Fibroblast of lung (primary cell): ENCODE results near the gene METTL15. TPM values are rescaled to one million over a fixed set of nuclear protein-coding genes. Genes with fewer than 3 reads are reported as not detected.

Source experiments
- DNase-seq, 2 donors: peaks; one replicate each; pipeline versions ENCODE4 v3.0.0 to v3.0.0-alpha.2; 2010; ENCODE audit warnings: low read depth in 2 of 2
- H2AFZ ChIP-seq: 2 replicates; pipeline ENCODE4 v1.5.1; 2012; ENCODE audit warnings: low read length, control low read depth, inconsistent platforms
- H3K27ac ChIP-seq: 2 replicates; pipeline ENCODE4 v1.5.1; 2011; ENCODE audit warnings: low read length, control low read depth; ENCODE audit not compliant: insufficient read depth
- H3K27me3 ChIP-seq: 2 replicates; pipeline ENCODE4 v1.5.1; 2011; ENCODE audit warnings: mild to moderate bottlenecking, low read length; ENCODE audit not compliant: control insufficient read depth, insufficient read depth
- H3K36me3 ChIP-seq: 2 replicates; pipeline ENCODE4 v1.5.1; 2011; ENCODE audit warnings: low read length; ENCODE audit not compliant: control insufficient read depth, insufficient read depth
- H3K4me1 ChIP-seq: 2 replicates; pipeline ENCODE4 v1.5.1; 2011; ENCODE audit warnings: low read length; ENCODE audit not compliant: control insufficient read depth, insufficient read depth; ENCODE audit errors: extremely low read depth
- H3K4me2 ChIP-seq: 2 replicates; pipeline ENCODE4 v1.5.1; 2011; ENCODE audit warnings: low read length, control low read depth; ENCODE audit not compliant: insufficient read depth; ENCODE audit errors: extremely low read depth
- H3K4me3 ChIP-seq, 4 experiments: fragments of 200-600 bp in 1 of 4; sonication (generic) in 1 of 4; replicated peaks in 1 of 4; 2 replicates each; pipeline ENCODE4 v1.5.1; 2011 to 2016; ENCODE audit warnings: low read length in 4 of 4, low read depth in 3 of 4, mild to moderate bottlenecking in 3 of 4, control low read depth in 2 of 4, inconsistent platforms in 1 of 4, mixed read lengths in 1 of 4; ENCODE audit not compliant: insufficient read depth in 1 of 4; ENCODE audit errors: control extremely low read depth in 1 of 4
- H3K79me2 ChIP-seq: 2 replicates; pipeline ENCODE4 v1.5.1; 2012; ENCODE audit warnings: mild to moderate bottlenecking, low read length, inconsistent platforms; ENCODE audit not compliant: control insufficient read depth, insufficient read depth
- H3K9ac ChIP-seq: 2 replicates; pipeline ENCODE4 v1.5.1; 2011; ENCODE audit warnings: mild to moderate bottlenecking, low read length, control low read depth; ENCODE audit not compliant: insufficient read depth
- H3K9me3 ChIP-seq: 2 replicates; pipeline ENCODE4 v1.5.1; 2012; ENCODE audit warnings: low read depth, low read length; ENCODE audit not compliant: control insufficient read depth, insufficient read depth
- H4K20me1 ChIP-seq: 2 replicates; pipeline ENCODE4 v1.5.1; 2011; ENCODE audit warnings: low read length; ENCODE audit not compliant: control insufficient read depth, insufficient read depth; ENCODE audit errors: extremely low read depth
- CTCF ChIP-seq, 2 donors: IDR thresholded peaks in 1 of 2; conservative IDR thresholded peaks in 1 of 2; 1 replicate in 1 of 2; 2 replicates in 1 of 2; pipeline ENCODE4 v1.5.1; 2011 to 2012; ENCODE audit warnings: low read length in 2 of 2, control low read depth in 1 of 2, inconsistent platforms in 1 of 2, low read depth in 1 of 2, mild to moderate bottlenecking in 1 of 2
- EZH2 ChIP-seq: IDR thresholded peaks from 2 replicates; pipeline ENCODE4 v1.5.1; 2012; ENCODE audit warnings: low read length, control low read depth, mild to moderate bottlenecking; ENCODE audit errors: missing control alignments
- polyA plus RNA-seq, 2 donors: library from polyadenylated mRNA; depleted of rRNA in 1 of 2; stranded (reverse) in 1 of 2; unstranded in 1 of 2; fragments of >200 nt; gene quantifications; 2 replicates each; pipeline ENCODE4 v1.2.1, GENCODE V29; 2011 to 2012; ENCODE audit warnings: missing spikeins in 1 of 2
- total RNA-seq: library from RNA; depleted of rRNA; stranded (reverse); fragments of >200 nt; gene quantifications from 2 replicates; pipeline ENCODE4 v1.2.1, GENCODE V29; 2014

The METTL15 gene
- total and polyA plus RNA-seq, 2 donors (not counting 1 experiment from before 2014, with no cell fraction given): 8.8 to 28.4 TPM

DNA sequence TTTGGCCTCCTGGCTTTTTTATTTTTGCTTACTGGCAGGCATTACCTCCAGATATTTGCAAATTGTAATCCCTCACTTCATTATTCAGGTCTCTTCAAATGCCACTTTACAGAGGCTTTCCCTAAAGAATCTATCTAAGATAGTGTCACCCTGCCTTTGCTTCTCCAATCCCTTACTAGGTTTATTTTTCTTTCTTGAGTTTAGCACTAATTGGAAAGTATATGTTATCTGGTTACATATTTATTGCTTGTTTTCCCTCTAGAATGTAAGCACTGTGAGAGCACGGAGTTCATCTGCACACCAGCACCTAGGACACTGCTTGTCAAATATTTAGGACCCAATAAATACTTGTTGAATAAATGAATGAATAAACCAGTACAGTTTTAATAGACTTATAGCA is 3.8 kb upstream of the METTL15 start:
- no peak overlapping the region for H3K9ac ChIP-seq
- no peak overlapping the region for H3K27ac ChIP-seq
- peak overlapping the region; percentile 23 for H3K4me2 ChIP-seq

GRCh38 chr11:28104984-28105383 is 3.2 kb upstream of the METTL15 start:
- H2AFZ ChIP-seq: no peak overlapping the region

More for the DNA sequence above, 3.8 kb upstream of the METTL15 start:
- Histone ChIP-seq H3K4me3 (no peak overlapping the region), H3K4me1 (no peaks in the 10 kb centered on the region), H3K9me3 (no peaks in the 10 kb centered on the region), H3K79me2 (peaks cover 78% of the 10 kb centered on the region), H3K27me3 (no peaks in the 10 kb centered on the region), H2AFZ (no peak overlapping the region), H3K36me3 (no peaks in the 10 kb centered on the region), H4K20me1 (no peaks in the 10 kb centered on the region)
- no peak for DNase-seq
- TF ChIP-seq CTCF (conservative IDR thresholded peaks at IDR 0.05 in 1 of 2, IDR thresholded peaks at IDR 0.05 in 1 of 2; ENCODE audit: low read depth in 1 of 2, low read length in 2 of 2) (no peak), EZH2 (no peak)

DNA sequence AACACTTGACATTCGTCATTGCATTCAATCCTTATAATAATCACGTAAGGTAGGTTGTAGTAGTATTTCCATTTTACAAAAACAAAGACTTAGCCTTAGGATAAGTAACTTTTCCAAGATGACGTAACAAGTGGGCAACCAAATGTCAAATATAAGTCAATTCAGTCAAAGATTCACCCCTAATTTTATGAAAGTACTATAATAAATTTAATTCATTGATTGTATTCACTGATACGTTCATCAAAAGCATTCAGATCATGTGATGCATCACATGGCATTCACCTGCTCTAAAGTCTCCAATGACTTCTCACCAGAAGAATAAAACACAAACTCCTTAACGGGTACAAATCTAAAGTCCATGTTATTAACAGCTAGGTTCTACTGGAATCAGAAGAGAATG is 2.3 kb upstream of the METTL15 start:
- no peaks in the 10 kb centered on the region for H3K36me3 ChIP-seq
- H3K9me3 ChIP-seq: no peaks in the 10 kb centered on the region
- peaks cover 69% of the 10 kb centered on the region for H3K79me2 ChIP-seq
- no peaks in the 10 kb centered on the region for H3K27me3 ChIP-seq
- DNase-seq: no peak
- no peak overlapping the region for H3K9ac ChIP-seq
- no peaks in the 10 kb centered on the region for H3K4me1 ChIP-seq
- peak overlapping the region; percentile 19 for H3K27ac ChIP-seq
- no peak for TF ChIP-seq CTCF (conservative IDR thresholded peaks at IDR 0.05 in 1 of 2, IDR thresholded peaks at IDR 0.05 in 1 of 2; ENCODE audit: low read depth in 1 of 2, low read length in 2 of 2)
- TF ChIP-seq EZH2: no peak
- peak overlapping the region in 2 of 4 experiments; percentile 22 to 31 for H3K4me3 ChIP-seq
- H4K20me1 ChIP-seq: no peaks in the 10 kb centered on the region
- peak overlapping the region; percentile 34 for H3K4me2 ChIP-seq
- H2AFZ ChIP-seq: no peak overlapping the region

More at GRCh38 chr11:28104984-28105383, 3.2 kb upstream of the METTL15 start:
- Histone ChIP-seq H4K20me1 (no peaks in the 10 kb centered on the region), H3K27ac (no peak overlapping the region), H3K4me3 (no peak overlapping the region), H3K4me2 (peak overlapping the region; percentile 23), H3K4me1 (no peaks in the 10 kb centered on the region), H3K9me3 (no peaks in the 10 kb centered on the region), H3K79me2 (peaks cover 73% of the 10 kb centered on the region), H3K36me3 (no peaks in the 10 kb centered on the region), H3K27me3 (no peaks in the 10 kb centered on the region), H3K9ac (no peak overlapping the region)
- TF ChIP-seq CTCF (conservative IDR thresholded peaks at IDR 0.05 in 1 of 2, IDR thresholded peaks at IDR 0.05 in 1 of 2; ENCODE audit: low read depth in 1 of 2, low read length in 2 of 2) (no peak), EZH2 (no peak)
- DNase-seq: no peak
